AG04450 (cell line): ENCODE results near the gene SLC12A7. TPM values are rescaled to one million over a fixed set of nuclear protein-coding genes. Genes with fewer than 3 reads are reported as not detected.

Experiments
- CTCF ChIA-PET: fragments of 300-600, 350-600 bp; formaldehyde crosslinking; extraction: SDS; loops from one replicate; lab custom pipeline; 2022; ENCODE audit warnings: antibody characterized with exemption, inconsistent platforms; lab: Charles Lee
- POLR2A ChIA-PET: fragments of 350-600 bp; formaldehyde crosslinking; extraction: SDS; loops from one replicate; lab custom pipeline; 2021; ENCODE audit warnings: antibody characterized with exemption, inconsistent platforms; lab: Yijun Ruan, JAX
- DNase-seq: peaks from one replicate; pipeline ENCODE4 v3.0.0-alpha.2; 2011; ENCODE audit warnings: low read depth, low spot score
- H3K27ac ChIP-seq: one replicate; pipeline ENCODE4 v1.5.1; 2012; ENCODE audit warnings: low read depth, low read length, control low read depth
- H3K27me3 ChIP-seq: one replicate; pipeline ENCODE4 v1.6.0; 2012; ENCODE audit warnings: low read length; ENCODE audit not compliant: control insufficient read depth, insufficient read depth
- H3K4me3 ChIP-seq: 2 replicates; pipeline ENCODE4 v1.5.1; 2011; ENCODE audit warnings: mild to moderate bottlenecking, low read depth, low read length, control low read depth
- H3K9me3 ChIP-seq: 2 replicates; pipeline ENCODE4 v1.5.1; 2012; ENCODE audit warnings: low read length; ENCODE audit not compliant: control insufficient read depth, insufficient read depth
- polyA plus RNA-seq: library from polyadenylated mRNA; depleted of rRNA; stranded (reverse); fragments of >200 nt; gene quantifications from 2 replicates; pipeline ENCODE4 v1.2.3, GENCODE V29; 2011
- TF ChIP-seq, protein P1 (sequence below): IDR thresholded peaks from 2 replicates; pipeline ENCODE4 v1.5.1; 2011; ENCODE audit warnings: low read depth, low read length, control low read depth, inconsistent platforms

SLC12A7 gene
- polyA plus RNA-seq, 1 experiment = 0.56 TPM

DNA sequence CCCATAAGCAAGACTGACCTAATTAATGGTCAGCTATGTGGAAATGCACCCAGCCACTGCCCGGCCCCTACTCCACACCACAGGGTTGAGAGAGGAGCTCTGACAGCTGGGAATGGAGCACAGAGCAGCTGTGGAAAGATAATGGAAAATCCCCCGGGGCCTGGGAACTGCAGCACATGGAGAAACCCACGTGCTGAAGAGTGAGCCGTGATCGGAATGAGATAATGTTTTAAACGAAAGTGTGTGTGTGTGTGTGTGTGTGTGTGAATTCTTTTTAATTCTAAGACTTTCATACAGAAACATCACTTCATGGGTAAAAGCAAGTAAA lies 13.1 kb upstream of the SLC12A7 start:
- peaks cover 2% of the 10 kb centered on the region; the same call in 1 of the 2 replicates for H3K9me3 ChIP-seq
- TF ChIP-seq, protein P1, sequence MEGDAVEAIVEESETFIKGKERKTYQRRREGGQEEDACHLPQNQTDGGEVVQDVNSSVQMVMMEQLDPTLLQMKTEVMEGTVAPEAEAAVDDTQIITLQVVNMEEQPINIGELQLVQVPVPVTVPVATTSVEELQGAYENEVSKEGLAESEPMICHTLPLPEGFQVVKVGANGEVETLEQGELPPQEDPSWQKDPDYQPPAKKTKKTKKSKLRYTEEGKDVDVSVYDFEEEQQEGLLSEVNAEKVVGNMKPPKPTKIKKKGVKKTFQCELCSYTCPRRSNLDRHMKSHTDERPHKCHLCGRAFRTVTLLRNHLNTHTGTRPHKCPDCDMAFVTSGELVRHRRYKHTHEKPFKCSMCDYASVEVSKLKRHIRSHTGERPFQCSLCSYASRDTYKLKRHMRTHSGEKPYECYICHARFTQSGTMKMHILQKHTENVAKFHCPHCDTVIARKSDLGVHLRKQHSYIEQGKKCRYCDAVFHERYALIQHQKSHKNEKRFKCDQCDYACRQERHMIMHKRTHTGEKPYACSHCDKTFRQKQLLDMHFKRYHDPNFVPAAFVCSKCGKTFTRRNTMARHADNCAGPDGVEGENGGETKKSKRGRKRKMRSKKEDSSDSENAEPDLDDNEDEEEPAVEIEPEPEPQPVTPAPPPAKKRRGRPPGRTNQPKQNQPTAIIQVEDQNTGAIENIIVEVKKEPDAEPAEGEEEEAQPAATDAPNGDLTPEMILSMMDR = no peak
- H3K27ac ChIP-seq = no peak overlapping the region
- H3K4me3 ChIP-seq = no peak overlapping the region
- POLR2A ChIA-PET = no interaction called here
- CTCF ChIA-PET = interaction anchor here (1.4 kb wide), 1 partner anchor 201 kb away, joined by 3 read pairs; no protein-coding TSS in a partner anchor
- no peak for DNase-seq
- H3K27me3 ChIP-seq = peaks cover 9% of the 10 kb centered on the region

DNA sequence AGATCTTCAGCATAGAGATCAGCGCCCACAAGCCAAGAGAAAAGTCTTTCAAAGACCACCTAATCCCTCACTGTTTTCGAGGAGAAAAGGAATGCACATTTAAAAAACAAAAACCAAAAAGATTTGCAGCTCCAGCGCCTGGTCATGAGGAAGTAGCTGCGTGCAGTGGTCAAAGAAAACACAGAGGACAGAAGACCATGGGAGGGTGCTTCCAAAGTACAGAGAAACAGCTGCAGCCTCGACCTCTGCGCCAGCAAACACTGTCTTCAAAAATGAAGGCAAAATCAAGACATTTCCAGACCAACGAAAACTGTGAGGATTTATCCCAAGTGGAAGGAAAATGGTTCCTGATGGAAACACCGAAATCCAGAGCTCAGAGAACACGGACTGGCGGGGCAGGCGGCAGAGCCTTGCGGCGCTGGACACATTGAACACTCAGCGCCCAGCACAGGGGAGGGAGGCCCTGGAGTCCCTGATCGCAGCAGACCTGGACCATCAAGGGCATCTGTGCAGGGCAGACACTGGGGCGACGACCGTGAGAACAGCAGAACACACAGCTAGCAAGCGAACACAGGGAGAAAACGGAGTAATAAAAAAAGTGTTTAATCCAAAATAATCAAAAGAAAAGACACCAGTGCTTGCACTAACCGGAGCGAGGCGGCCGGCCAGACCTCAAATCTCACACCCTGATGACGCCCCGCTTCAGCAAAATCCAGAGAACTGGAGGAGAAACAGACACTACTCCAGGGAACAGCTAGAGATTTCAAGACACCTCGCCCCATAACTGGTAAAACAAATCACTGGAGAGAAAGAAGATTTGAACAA lies 12.6 kb upstream of the SLC12A7 start:
- H3K27me3 ChIP-seq = peaks cover 9% of the 10 kb centered on the region
- TF ChIP-seq, protein P1 = no peak
- POLR2A ChIA-PET = no interaction called here
- peaks cover 2% of the 10 kb centered on the region; the same call in 1 of the 2 replicates for H3K9me3 ChIP-seq
- CTCF ChIA-PET = no interaction called here
- no peak overlapping the region for H3K4me3 ChIP-seq
- H3K27ac ChIP-seq = no peak overlapping the region
- no peak for DNase-seq

DNA sequence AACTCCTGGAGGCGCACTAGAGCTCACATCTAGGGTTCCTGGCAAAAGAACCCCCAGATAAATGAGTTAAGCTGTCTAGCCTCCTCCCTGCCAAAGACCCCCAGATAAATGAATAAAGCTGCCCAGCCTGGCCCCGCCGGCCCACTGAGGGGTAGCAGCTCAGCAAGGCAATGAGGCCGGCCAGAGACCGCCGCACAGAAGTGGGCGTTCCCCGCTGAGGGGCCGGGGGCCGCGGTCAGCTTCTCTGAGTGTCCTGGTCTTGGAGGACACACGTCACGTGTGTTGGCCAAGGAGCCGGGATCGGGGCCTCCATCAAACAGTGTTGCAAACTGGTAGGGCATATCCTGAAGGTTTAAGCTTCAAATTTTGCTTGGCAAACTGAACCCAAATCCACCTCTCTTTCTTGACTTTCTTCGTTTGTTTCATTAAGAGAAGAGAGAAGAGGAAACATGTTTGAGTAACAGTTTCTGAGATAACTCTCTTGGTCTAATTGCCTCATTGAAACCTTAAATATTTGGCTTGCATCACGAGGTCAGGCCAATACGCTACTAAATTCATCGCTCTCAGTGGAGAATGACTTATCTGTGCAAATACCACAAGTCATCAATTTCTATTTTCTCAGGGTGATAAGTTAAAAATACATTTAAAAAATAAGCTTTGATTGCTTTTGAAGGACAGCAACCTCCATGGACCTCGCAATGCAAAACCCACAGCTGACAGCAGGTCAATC lies 11.7 kb upstream of the SLC12A7 start:
- Histone ChIP-seq H3K4me3 (no peak overlapping the region), H3K27me3 (peaks cover 15% of the 10 kb centered on the region), H3K27ac (no peak overlapping the region), H3K9me3 (peaks cover 2% of the 10 kb centered on the region; the same call in 1 of the 2 replicates)
- ChIA-PET POLR2A (no interaction called here), CTCF (no interaction called here)
- DNase-seq = no peak
- TF ChIP-seq, protein P1 = no peak

DNA sequence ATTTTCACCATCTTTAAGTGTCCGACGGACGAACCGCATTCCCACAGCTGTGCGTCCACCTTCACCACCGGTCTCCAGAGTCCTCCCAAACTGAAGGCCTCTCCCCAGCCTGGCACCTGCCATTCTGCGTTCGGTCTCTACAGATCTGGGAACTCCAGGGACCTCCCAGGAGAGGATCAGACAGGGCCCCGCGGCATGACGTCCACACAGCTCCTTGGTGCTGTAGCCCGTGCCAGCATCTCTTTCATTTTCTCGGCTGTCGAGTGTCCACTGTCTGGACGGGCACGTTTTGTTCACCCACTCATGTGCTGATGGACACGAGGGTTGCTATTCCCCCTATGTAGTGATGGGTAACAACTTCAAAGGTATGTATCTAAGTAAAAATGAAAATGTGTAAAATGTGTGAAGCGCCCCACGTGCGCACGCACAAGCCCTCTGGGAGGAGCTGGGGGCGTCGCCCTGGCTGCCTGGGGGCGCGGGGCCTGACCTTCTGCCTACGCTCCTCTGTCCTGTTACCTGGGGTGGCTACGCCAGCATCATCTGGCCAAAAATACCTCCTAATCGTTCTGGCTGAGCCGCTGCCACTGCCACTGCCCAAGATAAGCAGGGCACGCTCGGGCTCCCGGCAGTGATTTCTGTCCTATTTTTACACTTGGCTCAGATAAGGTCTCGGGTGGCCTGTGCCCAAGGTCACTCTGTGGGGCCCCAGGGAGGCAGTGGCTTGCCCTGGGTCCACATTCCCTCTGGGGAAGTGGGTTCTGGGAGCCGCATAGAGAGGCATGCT lies 10.8 kb upstream of the SLC12A7 start:
- TF ChIP-seq, protein P1 = no peak
- CTCF ChIA-PET = no interaction called here
- peaks cover 18% of the 10 kb centered on the region for H3K27me3 ChIP-seq

More for the DNA sequence above, 10.8 kb upstream of the SLC12A7 start:
- no peak for DNase-seq
- POLR2A ChIA-PET = no interaction called here
- no peak overlapping the region for H3K27ac ChIP-seq
- H3K9me3 ChIP-seq = peaks cover 2% of the 10 kb centered on the region; the same call in 1 of the 2 replicates
- no peak overlapping the region for H3K4me3 ChIP-seq
